Gastroesophageal sphincter (tissue), 3 donors: ENCODE data around the gene SESTD1.

Source experiments
- POLR2A ChIP-seq, 2 donors: fragments of 450-650 bp; IDR thresholded peaks; one replicate each; pipeline ENCODE4 v1.6.1; 2017; ENCODE audit warnings: antibody characterized with exemption in 2 of 2, mild to moderate bottlenecking in 2 of 2, moderate library complexity in 1 of 2
- TF ChIP-seq, protein P1 (sequence below), 4 experiments: fragments of 200-600 bp in 2 of 4; fragments of 450-650 bp in 2 of 4; sonication (generic) in 1 of 4; IDR thresholded peaks; one replicate each; pipeline ENCODE4 v1.5.1; 2017 to 2019; ENCODE audit warnings: antibody characterized with exemption in 4 of 4, mild to moderate bottlenecking in 2 of 4, moderate library complexity in 2 of 4

GRCh38 chr2:179304424-179304823, 39.8 kb upstream of the SESTD1 start:
- TF ChIP-seq, protein P1, sequence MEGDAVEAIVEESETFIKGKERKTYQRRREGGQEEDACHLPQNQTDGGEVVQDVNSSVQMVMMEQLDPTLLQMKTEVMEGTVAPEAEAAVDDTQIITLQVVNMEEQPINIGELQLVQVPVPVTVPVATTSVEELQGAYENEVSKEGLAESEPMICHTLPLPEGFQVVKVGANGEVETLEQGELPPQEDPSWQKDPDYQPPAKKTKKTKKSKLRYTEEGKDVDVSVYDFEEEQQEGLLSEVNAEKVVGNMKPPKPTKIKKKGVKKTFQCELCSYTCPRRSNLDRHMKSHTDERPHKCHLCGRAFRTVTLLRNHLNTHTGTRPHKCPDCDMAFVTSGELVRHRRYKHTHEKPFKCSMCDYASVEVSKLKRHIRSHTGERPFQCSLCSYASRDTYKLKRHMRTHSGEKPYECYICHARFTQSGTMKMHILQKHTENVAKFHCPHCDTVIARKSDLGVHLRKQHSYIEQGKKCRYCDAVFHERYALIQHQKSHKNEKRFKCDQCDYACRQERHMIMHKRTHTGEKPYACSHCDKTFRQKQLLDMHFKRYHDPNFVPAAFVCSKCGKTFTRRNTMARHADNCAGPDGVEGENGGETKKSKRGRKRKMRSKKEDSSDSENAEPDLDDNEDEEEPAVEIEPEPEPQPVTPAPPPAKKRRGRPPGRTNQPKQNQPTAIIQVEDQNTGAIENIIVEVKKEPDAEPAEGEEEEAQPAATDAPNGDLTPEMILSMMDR (IDR thresholded peaks at IDR 0.05) = no peak
- no peak for TF ChIP-seq POLR2A (IDR thresholded peaks at IDR 0.05)
